Upper lobe of right lung (tissue), 1 donor: ENCODE measurements around the gene ORC5. TPM values are rescaled to one million over a fixed set of nuclear protein-coding genes. Genes with fewer than 3 reads are reported as not detected.

Source experiments
- ATAC-seq: fragments of 200-7000 bp; cut with Tn5 transposase; one replicate; pipeline ENCODE4 v1.9.1; 2020; ENCODE audit warnings: mild to moderate bottlenecking, moderate library complexity
- DNase-seq: peaks from one replicate; pipeline ENCODE4 v3.0.0-alpha.2; 2020
- H3K27ac ChIP-seq: fragments of 200-600 bp; one replicate; pipeline ENCODE4 v1.8.0; 2022
- H3K27me3 ChIP-seq: fragments of 200-600 bp; one replicate; pipeline ENCODE4 v1.8.0; 2022; ENCODE audit warnings: mild to moderate bottlenecking
- H3K36me3 ChIP-seq: fragments of 200-600 bp; one replicate; pipeline ENCODE4 v1.8.0; 2022
- H3K4me1 ChIP-seq: fragments of 200-600 bp; one replicate; pipeline ENCODE4 v1.8.0; 2022
- H3K4me3 ChIP-seq: fragments of 200-600 bp; one replicate; pipeline ENCODE4 v1.8.0; 2022; ENCODE audit warnings: mild to moderate bottlenecking
- H3K9me3 ChIP-seq: fragments of 200-600 bp; one replicate; pipeline ENCODE4 v1.8.0; 2022
- CTCF ChIP-seq: fragments of 200-600 bp; IDR thresholded peaks from one replicate; pipeline ENCODE4 v1.8.0; 2022; ENCODE audit warnings: antibody characterized with exemption
- intact Hi-C: fragments of 100-400 bp; cut with DNase I; formaldehyde crosslinking; loops from one replicate; pipeline ENCODE4 v1.11.0; 2022
- total RNA-seq: library from RNA; stranded (reverse); fragmentation: NEBNext Ultra II Directional; extraction: Animal tissue kit (Norgen Biotek cat#: 25700); gene quantifications from one replicate; pipeline ENCODE4 v1.2.1, GENCODE V29; 2021
- donor health status: DM: no; HTN: yes; CAD: no; lungs with severe emphysema.

ORC5 gene
- total RNA-seq, 1 donor from 2014 or later: 13.6 TPM

DNA sequence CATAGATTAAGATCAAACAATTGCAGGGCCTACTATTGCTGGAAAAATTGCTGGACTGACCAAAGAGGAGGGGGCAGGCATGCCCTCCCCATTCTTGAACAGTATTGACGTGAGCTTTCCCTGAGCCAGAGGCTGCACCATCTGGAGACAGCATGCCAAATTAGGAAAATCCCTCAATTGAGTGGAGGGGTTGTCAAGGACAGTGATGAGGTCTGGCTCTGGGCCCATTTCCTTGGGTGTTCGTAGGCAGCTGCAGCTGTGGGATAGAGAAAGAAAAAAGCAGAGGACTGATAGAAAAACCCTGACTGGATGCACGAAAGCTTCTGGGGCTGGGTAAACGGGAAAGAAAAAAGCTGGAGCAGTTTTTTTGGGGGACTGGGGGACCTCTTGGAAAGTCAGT is 22.8 kb upstream of the ORC5 start:
- no peak overlapping the region for H3K27ac ChIP-seq
- no peak overlapping the region for H3K4me3 ChIP-seq
- no peak for ATAC-seq
- no peaks in the 10 kb centered on the region for H3K9me3 ChIP-seq
- intact Hi-C loops: no loop called here
- no peak for DNase-seq
- no peaks in the 10 kb centered on the region for H3K36me3 ChIP-seq
- peaks cover 4% of the 10 kb centered on the region for H3K27me3 ChIP-seq
- H3K4me1 ChIP-seq: no peaks in the 10 kb centered on the region
- no peak for TF ChIP-seq CTCF

DNA sequence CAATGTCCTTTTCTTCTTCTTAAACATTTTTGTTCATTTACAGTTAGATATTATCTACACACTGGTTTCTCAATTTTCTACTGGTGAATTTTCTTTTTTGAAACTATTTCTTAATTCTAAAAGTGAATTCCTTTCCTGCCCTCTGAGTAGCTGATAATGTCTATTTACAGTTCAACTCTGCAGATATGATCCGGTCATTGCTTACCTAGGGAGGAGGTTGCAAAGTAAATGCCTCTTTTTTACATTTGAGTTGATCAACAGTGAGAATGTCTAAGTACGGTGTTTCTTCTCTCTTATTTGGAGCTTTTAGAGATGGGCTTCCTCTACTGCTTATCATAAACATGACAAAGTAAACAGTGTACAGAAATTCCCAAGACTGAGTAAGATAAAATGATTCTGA is 20.6 kb upstream of the ORC5 start:
- H3K4me3 ChIP-seq: no peak overlapping the region
- no peak for TF ChIP-seq CTCF
- H3K4me1 ChIP-seq: no peaks in the 10 kb centered on the region
- H3K9me3 ChIP-seq: no peaks in the 10 kb centered on the region
- H3K36me3 ChIP-seq: no peaks in the 10 kb centered on the region
- H3K27ac ChIP-seq: no peak overlapping the region
- H3K27me3 ChIP-seq: peaks cover 5% of the 10 kb centered on the region
- DNase-seq (no peak), ATAC-seq (no peak)
- intact Hi-C loops: no loop called here

DNA sequence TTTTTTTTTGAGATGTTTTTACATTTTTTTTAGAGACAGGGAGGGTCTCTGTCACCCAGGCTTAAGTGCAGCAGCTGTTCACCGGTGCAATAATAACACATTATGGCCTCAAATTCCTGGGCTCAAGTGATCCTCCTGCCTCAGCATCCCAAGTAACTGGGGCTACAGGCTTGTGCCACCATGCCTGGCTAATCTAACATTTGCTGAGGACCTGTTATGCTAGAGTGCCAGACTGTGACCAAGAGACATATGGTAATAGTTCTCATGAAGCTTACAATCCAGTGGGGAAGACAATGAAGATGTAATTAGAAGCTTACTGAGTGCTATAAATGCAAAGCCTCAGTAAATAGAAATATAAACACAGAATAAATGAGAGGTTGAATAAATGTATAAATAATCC is 17.6 kb upstream of the ORC5 start:
- ATAC-seq: no peak
- intact Hi-C loops: no loop called here

DNA sequence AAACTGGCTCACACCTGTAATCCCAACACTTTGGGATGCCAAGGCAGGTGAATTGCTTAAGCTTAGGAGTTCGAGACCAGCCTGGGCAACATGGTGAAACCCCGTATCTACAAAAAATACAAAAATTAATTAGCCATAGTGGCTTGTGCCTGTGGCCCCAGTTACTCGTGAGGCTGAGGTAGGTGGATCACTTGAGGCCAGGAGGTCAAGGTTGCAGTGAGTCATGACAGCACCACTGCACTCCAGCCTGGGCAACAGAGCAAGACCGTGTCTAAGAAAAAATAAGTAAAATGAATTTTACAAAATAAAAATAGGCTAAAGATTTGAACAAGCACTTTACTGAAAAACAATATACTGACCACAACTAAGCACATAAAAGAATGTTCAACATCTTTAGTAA is 9.8 kb upstream of the ORC5 start:
- Histone ChIP-seq H3K27me3 (no peaks in the 10 kb centered on the region), H3K9me3 (no peaks in the 10 kb centered on the region), H3K36me3 (no peaks in the 10 kb centered on the region), H3K4me3 (no peak overlapping the region), H3K4me1 (no peaks in the 10 kb centered on the region), H3K27ac (no peak overlapping the region)
- DNase-seq: no peak
- no peak for TF ChIP-seq CTCF
- intact Hi-C loops: no loop called here
- no peak for ATAC-seq

More for the DNA sequence above, 17.6 kb upstream of the ORC5 start:
- Histone ChIP-seq H3K4me3 (no peak overlapping the region), H3K4me1 (no peaks in the 10 kb centered on the region), H3K9me3 (no peaks in the 10 kb centered on the region), H3K27ac (no peak overlapping the region), H3K36me3 (no peaks in the 10 kb centered on the region), H3K27me3 (peaks cover 5% of the 10 kb centered on the region)
- TF ChIP-seq CTCF: no peak
- no peak for DNase-seq

- H3K27ac ChIP-seq: no peak overlapping the region
- H3K9me3 ChIP-seq: no peaks in the 10 kb centered on the region
- H3K4me3 ChIP-seq: no peak overlapping the region
- ATAC-seq: no peak
- H3K36me3 ChIP-seq: no peaks in the 10 kb centered on the region
- TF ChIP-seq CTCF: no peak
- DNase-seq: no peak
- no peaks in the 10 kb centered on the region for H3K27me3 ChIP-seq
- intact Hi-C loops: no loop called here
- H3K4me1 ChIP-seq: peaks cover 15% of the 10 kb centered on the region
These were observed 1.2 kb upstream of the ORC5 start for GRCh38 chr7:104209063-104209462.

- DNase-seq: no peak
- no peak for TF ChIP-seq CTCF
- Histone ChIP-seq H3K27me3 (no peaks in the 10 kb centered on the region), H3K9me3 (no peaks in the 10 kb centered on the region), H3K36me3 (peaks cover 5% of the 10 kb centered on the region), H3K4me3 (peak overlapping the region; percentile 89), H3K27ac (peak overlapping the region; percentile 85), H3K4me1 (peaks cover 15% of the 10 kb centered on the region)
- intact Hi-C loops: no loop called here
- no peak for ATAC-seq
These were observed 588 bp upstream of the ORC5 start for GRCh38 chr7:104208421-104208780.
